Fibroblast of peridontal ligament (primary cell): ENCODE data around the gene EXOSC5.
"Not testable (repeated sequence)": the region's sequence is repeated elsewhere in the genome, so short reads cannot be mapped to it uniquely, and the experiment has no call there.

Source experiments
- DNase-seq: peaks from one replicate; pipeline ENCODE4 v3.0.0-alpha.2; 2010; ENCODE audit errors: extremely low read depth

The EXOSC5 gene

GRCh38 chr19:41426116-41426841 lies 29.1 kb upstream of the EXOSC5 start:
- DNase-seq = no peak

GRCh38 chr19:41425174-41426115 lies 28.3 kb upstream of the EXOSC5 start:
- no peak for DNase-seq

GRCh38 chr19:41424335-41425173 lies 27.4 kb upstream of the EXOSC5 start:
- no peak for DNase-seq

- no peak for DNase-seq
These were observed 25.8 kb upstream of the EXOSC5 start for GRCh38 chr19:41422955-41423354.

- DNase-seq = no peak
These were observed 25.3 kb upstream of the EXOSC5 start for GRCh38 chr19:41422456-41422855.

GRCh38 chr19:41421973-41422372 lies 24.8 kb upstream of the EXOSC5 start:
- DNase-seq = no peak

GRCh38 chr19:41421314-41421713 lies 24.2 kb upstream of the EXOSC5 start:
- no peak for DNase-seq

GRCh38 chr19:41420101-41420880 lies 23.1 kb upstream of the EXOSC5 start:
- DNase-seq = no peak

GRCh38 chr19:41416194-41416674 lies 19.1 kb upstream of the EXOSC5 start:
- DNase-seq = no peak

GRCh38 chr19:41415154-41415571 lies 18.0 kb upstream of the EXOSC5 start:
- DNase-seq = no peak

GRCh38 chr19:41414461-41414860 lies 17.3 kb upstream of the EXOSC5 start:
- DNase-seq = no peak

GRCh38 chr19:41413947-41414346 lies 16.8 kb upstream of the EXOSC5 start:
- DNase-seq = no peak

GRCh38 chr19:41412953-41413352 lies 15.8 kb upstream of the EXOSC5 start:
- no peak for DNase-seq

- no peak for DNase-seq
These were observed 14.8 kb upstream of the EXOSC5 start for GRCh38 chr19:41411968-41412265.

- no peak for DNase-seq
These were observed 14.2 kb upstream of the EXOSC5 start for GRCh38 chr19:41411100-41411967.

- DNase-seq = no peak
These were observed 13.3 kb upstream of the EXOSC5 start for GRCh38 chr19:41410336-41411054.

GRCh38 chr19:41409288-41409687 lies 12.1 kb upstream of the EXOSC5 start:
- DNase-seq = peak; percentile 9

- not testable (repeated sequence) for DNase-seq
These were observed 11.7 kb upstream of the EXOSC5 start for GRCh38 chr19:41408846-41409245.

GRCh38 chr19:41408256-41408655 lies 11.1 kb upstream of the EXOSC5 start:
- no peak for DNase-seq

GRCh38 chr19:41407271-41407670 lies 10.1 kb upstream of the EXOSC5 start:
- DNase-seq = no peak
